PC-3 (cell line): ENCODE measurements around the gene FZD10.

Experiments
- CTCF ChIP-seq: fragments of 300-600 bp; sonication (generic); conservative IDR thresholded peaks from 2 replicates; pipeline ENCODE4 v1.5.1; 2017; ENCODE audit warnings: antibody characterized with exemption, low read depth, mild to moderate bottlenecking, low read length
- EZH2 ChIP-seq: fragments of 300-600 bp; sonication (generic); IDR thresholded peaks from one replicate; pipeline ENCODE4 v1.6.1; 2017; ENCODE audit warnings: antibody characterized with exemption, mild to moderate bottlenecking, low read length; ENCODE audit not compliant: unreplicated experiment
- EZH2phosphoT487 ChIP-seq: fragments of 300-600 bp; sonication (generic); IDR thresholded peaks from 2 replicates; pipeline ENCODE4 v1.6.1; 2018; ENCODE audit warnings: mild to moderate bottlenecking, antibody characterized with exemption, low read length, borderline replicate concordance

DNA sequence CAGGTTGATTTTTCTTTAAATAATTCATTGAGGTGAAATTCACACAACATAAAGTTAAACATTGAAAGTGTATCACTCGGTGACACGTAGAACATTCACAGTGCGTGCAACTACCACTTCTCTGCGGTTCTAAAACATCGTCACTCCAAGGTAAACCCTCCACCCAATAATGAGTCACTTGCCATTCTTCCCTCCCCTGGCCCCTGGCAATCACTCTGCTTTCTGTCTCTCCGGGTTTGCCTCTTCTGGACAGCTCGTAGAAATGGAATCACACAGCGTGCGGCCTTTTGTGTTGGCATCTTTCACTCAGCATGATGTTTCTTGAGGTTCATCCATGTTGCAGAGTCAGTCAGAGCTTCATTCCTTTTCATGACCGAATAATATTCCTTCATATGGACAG lies 18.9 kb downstream of the FZD10 start:
- no peak for TF ChIP-seq CTCF
- TF ChIP-seq EZH2 = no peak
- TF ChIP-seq EZH2phosphoT487 = no peak
